IPS DF 6.9 (cell line): ENCODE results near the gene CLDN22.

Experiments used
- DNase-seq: peaks from one replicate; pipeline ENCODE4 v3.0.0-alpha.2; 2013; ENCODE audit warnings: low read depth, low spot score
- H3K27ac ChIP-seq: one replicate; pipeline ENCODE4 v1.5.1; 2013; ENCODE audit warnings: low read length, control low read depth
- H3K27me3 ChIP-seq: 2 replicates; pipeline ENCODE4 v1.6.1; 2013; ENCODE audit warnings: mild to moderate bottlenecking, low read length; ENCODE audit not compliant: control insufficient read depth, insufficient read depth
- H3K36me3 ChIP-seq: 2 replicates; pipeline ENCODE4 v1.6.1; 2013; ENCODE audit warnings: low read length; ENCODE audit not compliant: control insufficient read depth, insufficient read depth
- H3K4me1 ChIP-seq: 2 replicates; pipeline ENCODE4 v1.6.1; 2013; ENCODE audit warnings: low read length; ENCODE audit not compliant: control insufficient read depth, insufficient read depth
- H3K4me3 ChIP-seq: 2 replicates; pipeline ENCODE4 v1.5.1; 2013; ENCODE audit warnings: mild to moderate bottlenecking, low read length
- H3K9me3 ChIP-seq: 2 replicates; pipeline ENCODE4 v1.6.1; 2013; ENCODE audit warnings: low read length, inconsistent platforms; ENCODE audit not compliant: control insufficient read depth, insufficient read depth
- WGBS: extraction: QIAGEN DNeasy Blood & Tissue Kit; methylation state at CpG from one replicate; pipeline ENCODE4 v1.1.7; 2013; ENCODE audit warnings: mixed read lengths, missing lambda C conversion rate; ENCODE audit not compliant: insufficient read length, insufficient coverage; 5-methylcytosine and 5-hydroxymethylcytosine counted together

The CLDN22 gene

GRCh38 chr4:183300655-183301054, 19.4 kb downstream of the CLDN22 start:
- DNase-seq = no peak
- no peaks in the 10 kb centered on the region; the same call in 1 of the 2 replicates for H3K27me3 ChIP-seq
- no peaks in the 10 kb centered on the region for H3K9me3 ChIP-seq
- peaks cover 3% of the 10 kb centered on the region for H3K36me3 ChIP-seq
- no CpG with 5 or more reads among the region's 5 CpGs for WGBS
- H3K4me1 ChIP-seq = no peaks in the 10 kb centered on the region
- no peak overlapping the region for H3K27ac ChIP-seq
- H3K4me3 ChIP-seq = no peak overlapping the region

GRCh38 chr4:183300070-183300469, 20.0 kb downstream of the CLDN22 start:
- peaks cover 3% of the 10 kb centered on the region for H3K36me3 ChIP-seq
- no peak for DNase-seq
- no CpG with 5 or more reads among the region's 6 CpGs for WGBS
- no peaks in the 10 kb centered on the region; the same call in 1 of the 2 replicates for H3K27me3 ChIP-seq
- H3K4me3 ChIP-seq = no peak overlapping the region
- H3K27ac ChIP-seq = no peak overlapping the region
- H3K9me3 ChIP-seq = 0 out of 2 replicates have a peak, but pooled peaks cover 1% of the 10 kb centered on the region
- H3K4me1 ChIP-seq = no peaks in the 10 kb centered on the region

- no peak for DNase-seq
- Histone ChIP-seq H3K4me3 (no peak overlapping the region), H3K4me1 (no peaks in the 10 kb centered on the region), H3K9me3 (0 out of 2 replicates have a peak, but pooled peaks cover 1% of the 10 kb centered on the region), H3K27me3 (no peaks in the 10 kb centered on the region; the same call in 1 of the 2 replicates), H3K36me3 (peaks cover 3% of the 10 kb centered on the region), H3K27ac (no peak overlapping the region)
- WGBS = no CpG with 5 or more reads among the region's 2 CpGs
These were observed 20.6 kb downstream of the CLDN22 start for GRCh38 chr4:183299464-183299863.

- H3K27ac ChIP-seq = no peak overlapping the region
- no CpG with 5 or more reads among the region's 3 CpGs for WGBS
- H3K4me1 ChIP-seq = no peaks in the 10 kb centered on the region
- 0 out of 2 replicates have a peak, but pooled peaks cover 1% of the 10 kb centered on the region for H3K9me3 ChIP-seq
- H3K4me3 ChIP-seq = no peak overlapping the region
- DNase-seq = no peak
- H3K36me3 ChIP-seq = peaks cover 3% of the 10 kb centered on the region
- H3K27me3 ChIP-seq = no peaks in the 10 kb centered on the region; the same call in 1 of the 2 replicates
These were observed 22.4 kb downstream of the CLDN22 start for GRCh38 chr4:183297675-183298074.

GRCh38 chr4:183295711-183296110, 24.4 kb downstream of the CLDN22 start:
- Histone ChIP-seq H3K27me3 (no peaks in the 10 kb centered on the region; the same call in 1 of the 2 replicates), H3K9me3 (0 out of 2 replicates have a peak, but pooled peaks cover 1% of the 10 kb centered on the region), H3K4me3 (no peak overlapping the region), H3K4me1 (no peaks in the 10 kb centered on the region), H3K27ac (no peak overlapping the region), H3K36me3 (peaks cover 3% of the 10 kb centered on the region)
- DNase-seq = no peak
- no CpG with 5 or more reads among the region's 10 CpGs for WGBS

- no CpG with 5 or more reads among the region's 2 CpGs for WGBS
- no peak overlapping the region for H3K4me3 ChIP-seq
- no peaks in the 10 kb centered on the region for H3K4me1 ChIP-seq
- H3K27me3 ChIP-seq = no peaks in the 10 kb centered on the region
- DNase-seq = no peak
- H3K36me3 ChIP-seq = peaks cover 13% of the 10 kb centered on the region
- no peak overlapping the region for H3K27ac ChIP-seq
- 0 out of 2 replicates have a peak, but pooled peaks cover 1% of the 10 kb centered on the region for H3K9me3 ChIP-seq
These were observed 29.0 kb downstream of the CLDN22 start for GRCh38 chr4:183291070-183291469.

GRCh38 chr4:183289688-183290087, 30.4 kb downstream of the CLDN22 start:
- WGBS = no CpG with 5 or more reads among the region's 5 CpGs
- Histone ChIP-seq H3K4me1 (no peaks in the 10 kb centered on the region), H3K27ac (no peak overlapping the region), H3K9me3 (no peaks in the 10 kb centered on the region), H3K36me3 (peaks cover 14% of the 10 kb centered on the region; the same call in 1 of the 2 replicates), H3K4me3 (no peak overlapping the region), H3K27me3 (no peaks in the 10 kb centered on the region)
- no peak for DNase-seq

- Histone ChIP-seq H3K27me3 (no peaks in the 10 kb centered on the region), H3K36me3 (peaks cover 18% of the 10 kb centered on the region; the same call in 1 of the 2 replicates), H3K9me3 (no peaks in the 10 kb centered on the region), H3K4me1 (no peaks in the 10 kb centered on the region), H3K27ac (no peak overlapping the region), H3K4me3 (no peak overlapping the region)
- no CpG with 5 or more reads among the region's 2 CpGs for WGBS
- DNase-seq = no peak
These were observed 31.1 kb downstream of the CLDN22 start for GRCh38 chr4:183288955-183289354.

- no peaks in the 10 kb centered on the region for H3K27me3 ChIP-seq
- no peaks in the 10 kb centered on the region for H3K9me3 ChIP-seq
- no peak overlapping the region for H3K4me3 ChIP-seq
- no peaks in the 10 kb centered on the region for H3K4me1 ChIP-seq
- no CpG with 5 or more reads among the region's 6 CpGs for WGBS
- DNase-seq = no peak
- H3K36me3 ChIP-seq = peaks cover 20% of the 10 kb centered on the region; the same call in 1 of the 2 replicates
- no peak overlapping the region for H3K27ac ChIP-seq
These were observed 32.4 kb downstream of the CLDN22 start for GRCh38 chr4:183287677-183288076.

- Histone ChIP-seq H3K4me3 (no peak overlapping the region), H3K36me3 (peaks cover 23% of the 10 kb centered on the region; the same call in 1 of the 2 replicates), H3K4me1 (no peaks in the 10 kb centered on the region), H3K27me3 (no peaks in the 10 kb centered on the region), H3K27ac (no peak overlapping the region), H3K9me3 (no peaks in the 10 kb centered on the region)
- no peak for DNase-seq
- WGBS = 100% methylated on average over 1 of the region's 2 CpGs
These were observed 32.8 kb downstream of the CLDN22 start for GRCh38 chr4:183287309-183287659.
